K562 (cell line): ENCODE results near the gene SLCO3A1. TPM values are rescaled to one million over a fixed set of nuclear protein-coding genes. Genes with fewer than 3 reads are reported as not detected.

ENCODE experiments used
- ATAC-seq: fragments of 200-7000 bp; cut with Tn5 transposase; 3 replicates; pipeline ENCODE4 v1.9.1; 2020; ENCODE audit warnings: moderate library complexity
- BruUV-seq: library from RNA; stranded (reverse); fragments of 400-500 nt; replicated peaks from 2 replicates; lab custom pipeline; 2021; lab: Mats Ljungman, UMichigan
- CTCF ChIA-PET: fragments of 300-600 bp; formaldehyde crosslinking; extraction: SDS; loops from one replicate; lab custom pipeline; 2021; ENCODE audit warnings: low intra/inter-chr PET ratio; lab: Yijun Ruan, JAX
- POLR2A ChIA-PET: fragments of 300-600, 350-650 bp; sonication (Branson Sonifier 250); formaldehyde crosslinking; extraction: SDS; loops from one replicate; lab custom pipeline; 2021; ENCODE audit warnings: antibody characterized with exemption, inconsistent platforms; lab: Yijun Ruan, JAX
- DNase-seq, 4 experiments: peaks; one replicate each; pipeline versions ENCODE4 v3.0.0 to v3.0.0-alpha.2; 2011 to 2018; ENCODE audit warnings: low spot score in 3 of 4, mixed read lengths in 3 of 4; ENCODE audit errors: extremely low read depth in 1 of 4
- FAIRE-seq: peaks from 2 replicates; lab custom pipeline; 2011; peaks lifted over from hg19 to GRCh38; lab: Jason Lieb, UNC
- H2AFZ ChIP-seq: 2 replicates; pipeline ENCODE4 v1.6.0; 2011; ENCODE audit warnings: low read depth, low read length, control low read depth, inconsistent platforms
- H3K27ac ChIP-seq: fragments of 200-600 bp; 3 replicates; pipeline ENCODE4 v1.8.0; 2011; ENCODE audit warnings: low read depth, mild to moderate bottlenecking, control low read depth, inconsistent platforms, low read length, moderate library complexity, mixed read lengths; ENCODE audit errors: extremely low read depth
- H3K27me3 ChIP-seq, 2 experiments: fragments of 300-600 bp in 1 of 2; 2 replicates in 1 of 2; 3 replicates in 1 of 2; pipeline versions ENCODE4 v1.6.0 to v1.8.0; 2011; ENCODE audit warnings: inconsistent platforms in 2 of 2, low read length in 2 of 2, mild to moderate bottlenecking in 1 of 2, mixed read lengths in 1 of 2, moderate library complexity in 1 of 2; ENCODE audit not compliant: control insufficient read depth in 2 of 2, insufficient read depth in 2 of 2
- H3K36me3 ChIP-seq: fragments of 300-600 bp; 3 replicates; pipeline ENCODE4 v1.8.0; 2011; ENCODE audit warnings: mild to moderate bottlenecking, low read length, inconsistent platforms; ENCODE audit not compliant: control insufficient read depth, insufficient read depth
- H3K4me1 ChIP-seq, 2 experiments: fragments of 200-600 bp in 1 of 2; replicated peaks in 1 of 2; 2 replicates in 1 of 2; 3 replicates in 1 of 2; pipeline versions ENCODE4 v1.5.1 to v1.8.0; 2011; ENCODE audit warnings: inconsistent platforms in 2 of 2, low read length in 2 of 2, mild to moderate bottlenecking in 1 of 2, mixed read lengths in 1 of 2, moderate library complexity in 1 of 2; ENCODE audit not compliant: control insufficient read depth in 2 of 2, insufficient read depth in 2 of 2
- H3K4me2 ChIP-seq: 2 replicates; pipeline ENCODE4 v1.6.1; 2011; ENCODE audit warnings: low read length, control low read depth, inconsistent platforms, mixed read lengths; ENCODE audit not compliant: insufficient read depth
- H3K4me3 ChIP-seq: fragments of 200-600 bp; sonication (generic), shearing (Covaris generic); 2 replicates; pipeline ENCODE4 v1.5.1; 2016; ENCODE audit warnings: control low read depth, inconsistent platforms
- H3K79me2 ChIP-seq: fragments of 200-600 bp; 3 replicates; pipeline ENCODE4 v1.8.0; 2011; ENCODE audit warnings: low read length, inconsistent platforms; ENCODE audit not compliant: control insufficient read depth, insufficient read depth
- H3K9ac ChIP-seq, 2 experiments: 2 replicates each; pipeline versions ENCODE4 v1.6.0 to v1.6.1; 2011; ENCODE audit warnings: low read depth in 2 of 2, low read length in 2 of 2, control low read depth in 1 of 2, inconsistent platforms in 1 of 2, mild to moderate bottlenecking in 1 of 2, mixed read lengths in 1 of 2; ENCODE audit not compliant: insufficient read depth in 1 of 2
- H3K9me1 ChIP-seq: one replicate; pipeline ENCODE4 v1.6.0; 2011; ENCODE audit warnings: inconsistent platforms, mild to moderate bottlenecking, low read length, moderate library complexity; ENCODE audit not compliant: control insufficient read depth, insufficient read depth
- H3K9me3 ChIP-seq: replicated peaks from 2 replicates; pipeline ENCODE4 v1.5.1; 2011; ENCODE audit warnings: low read depth, low read length, inconsistent platforms; ENCODE audit not compliant: control insufficient read depth, insufficient read depth
- H4K20me1 ChIP-seq: replicated peaks from 2 replicates; pipeline ENCODE4 v1.6.1; 2011; ENCODE audit warnings: low read length, inconsistent platforms, mixed read lengths; ENCODE audit not compliant: control insufficient read depth, insufficient read depth
- CXXC5 ChIP-seq: fragments of 250-450 bp; sonication (Bioruptor Pico); IDR thresholded peaks from 2 replicates; pipeline ENCODE4 v1.8.0; 2022; ENCODE audit warnings: inconsistent platforms, mild to moderate bottlenecking, moderate library complexity
- DIDO1 ChIP-seq: fragments of 450-650 bp; IDR thresholded peaks from 2 replicates; pipeline ENCODE4 v1.6.1; 2016; ENCODE audit warnings: low read depth, missing biosample characterization, missing genetic modification characterization
- KLF13 ChIP-seq: fragments of 450-650 bp; IDR thresholded peaks from 2 replicates; pipeline ENCODE4 v1.6.1; 2016; ENCODE audit warnings: missing genetic modification characterization, low read depth, mild to moderate bottlenecking, missing compliant biosample characterization, moderate library complexity, borderline replicate concordance
- TSHZ1 ChIP-seq: fragments of 250-450 bp; sonication (Bioruptor Pico); IDR thresholded peaks from 2 replicates; pipeline ENCODE4 v1.4.0; 2020; ENCODE audit warnings: mild to moderate bottlenecking, moderate library complexity
- ZNF282 ChIP-seq: sonication (generic); formaldehyde crosslinking; IDR thresholded peaks from 2 replicates; pipeline ENCODE4 v1.8.1; 2023; ENCODE audit warnings: missing genetic modification reagents
- ZNF436 ChIP-seq: fragments of 250-450, 450-650 bp; sonication (Bioruptor Pico); formaldehyde crosslinking; IDR thresholded peaks from 2 replicates; pipeline ENCODE4 v1.7.0; 2020; ENCODE audit warnings: mild to moderate bottlenecking
- WGBS: fragments of 100-300 bp; shearing (Covaris generic); methylation state at CpG from one replicate; pipeline ENCODE4 v1.1.6; 2016; ENCODE audit warnings: low coverage, mixed read lengths; ENCODE audit not compliant: insufficient coverage; ENCODE audit errors: missing lambda C conversion rate; 5-methylcytosine and 5-hydroxymethylcytosine counted together
- in situ Hi-C: fragments of 300-500 bp; cut with MboI; formaldehyde crosslinking; loops from 4 replicates; pipeline ENCODE4 v1.15.0; 2018; ENCODE audit warnings: inconsistent platforms, mixed read lengths
- intact Hi-C: fragments of 100-400 bp; cut with micrococcal nuclease; formaldehyde crosslinking; loops from 2 replicates; pipeline ENCODE4 v1.14.2; 2022
- polyA plus RNA-seq, 8 experiments: library from polyadenylated mRNA; depleted of rRNA in 4 of 8; stranded (reverse) in 5 of 8; unstranded in 3 of 8; fragments of >200 nt; fragmentation: Nextera tagmentation in 2 of 8; fragmentation: Illumina TruSeq in 1 of 8; extraction: Ambion mirVana in 2 of 8; extraction: Trizol in 1 of 8; gene quantifications; 2 replicates each; pipeline versions ENCODE4 v1.2.1 to v1.2.3, GENCODE V29; 2011 to 2014; ENCODE audit warnings: inconsistent platforms in 1 of 8, missing spikeins in 1 of 8
- total RNA-seq, 7 experiments: library from RNA; depleted of rRNA in 6 of 7; stranded (reverse); fragments of >200 nt in 6 of 7; fragmentation: Illumina TruSeq in 2 of 7; extraction: Trizol in 2 of 7; gene quantifications; 2 replicates each; pipeline versions ENCODE4 v1.2.1 to v1.2.3, GENCODE V29; 2011 to 2021; ENCODE audit warnings: low replicate concordance in 1 of 7
- TF ChIP-seq, protein P1 (sequence below): fragments of 250-450 bp; sonication (Bioruptor Pico); IDR thresholded peaks from 2 replicates; pipeline ENCODE4 v1.8.0; 2021; ENCODE audit warnings: borderline replicate concordance, mild to moderate bottlenecking, moderate library complexity; ENCODE audit not compliant: poor library complexity, severe bottlenecking
- TF ChIP-seq, protein P2 (sequence below): fragments of 450-650 bp; IDR thresholded peaks from one replicate; pipeline ENCODE4 v1.6.1; 2018; ENCODE audit warnings: mild to moderate bottlenecking, moderate library complexity; ENCODE audit not compliant: partially characterized antibody

Gene SLCO3A1
- total and polyA plus RNA-seq, 9 of the 15 experiments (the other 6 are each of a cell fraction or from before 2014, with no cell fraction given): 0.01 to 0.84 (median 0.06) TPM; not detected in 3

- FAIRE-seq (no peak), ATAC-seq (no peak), DNase-seq (no peak)
- POLR2A ChIA-PET: interaction anchor here (0.6 kb wide), 1 partner anchor 25 kb away, joined by 3 read pairs; no protein-coding TSS in a partner anchor
- Histone ChIP-seq H3K27me3 (peaks cover 3 to 13% of the 10 kb centered on the region in 2 experiments; a peak in 2 of 5 replicates), H3K9ac (no peak overlapping the region), H4K20me1 (no peaks in the 10 kb centered on the region), H3K4me1 (no peaks in the 10 kb centered on the region), H3K36me3 (no peaks in the 10 kb centered on the region), H3K9me3 (no peaks in the 10 kb centered on the region), H3K4me3 (no peak overlapping the region), H3K9me1 (no peaks in the 10 kb centered on the region), H3K79me2 (no peaks in the 10 kb centered on the region), H3K4me2 (no peak overlapping the region), H2AFZ (no peak overlapping the region), H3K27ac (no peak overlapping the region)
- no TSS peak for BruUV-seq
- in situ Hi-C loops: no loop called here
- CTCF ChIA-PET: no interaction called here
- TF ChIP-seq, protein P1, sequence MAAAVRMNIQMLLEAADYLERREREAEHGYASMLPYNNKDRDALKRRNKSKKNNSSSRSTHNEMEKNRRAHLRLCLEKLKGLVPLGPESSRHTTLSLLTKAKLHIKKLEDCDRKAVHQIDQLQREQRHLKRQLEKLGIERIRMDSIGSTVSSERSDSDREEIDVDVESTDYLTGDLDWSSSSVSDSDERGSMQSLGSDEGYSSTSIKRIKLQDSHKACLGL (CRISPR knock-in tag): no peak
- TF ChIP-seq CXXC5 (CRISPR knock-in tag) (no peak), TSHZ1 (CRISPR knock-in tag) (no peak), KLF13 (tag) (no peak), ZNF282 (CRISPR knock-in tag) (no peak), DIDO1 (tag) (no peak), ZNF436 (CRISPR knock-in tag) (no peak)
- TF ChIP-seq, protein P2, sequence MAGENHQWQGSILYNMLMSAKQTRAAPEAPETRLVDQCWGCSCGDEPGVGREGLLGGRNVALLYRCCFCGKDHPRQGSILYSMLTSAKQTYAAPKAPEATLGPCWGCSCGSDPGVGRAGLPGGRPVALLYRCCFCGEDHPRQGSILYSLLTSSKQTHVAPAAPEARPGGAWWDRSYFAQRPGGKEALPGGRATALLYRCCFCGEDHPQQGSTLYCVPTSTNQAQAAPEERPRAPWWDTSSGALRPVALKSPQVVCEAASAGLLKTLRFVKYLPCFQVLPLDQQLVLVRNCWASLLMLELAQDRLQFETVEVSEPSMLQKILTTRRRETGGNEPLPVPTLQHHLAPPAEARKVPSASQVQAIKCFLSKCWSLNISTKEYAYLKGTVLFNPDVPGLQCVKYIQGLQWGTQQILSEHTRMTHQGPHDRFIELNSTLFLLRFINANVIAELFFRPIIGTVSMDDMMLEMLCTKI: no peak
- intact Hi-C loops: no loop called here
- 0% methylated on average over 6 of the region's 7 CpGs for WGBS
Measured at GRCh38 chr15:91885054-91885453, 31.5 kb downstream of the SLCO3A1 start.
